Body of pancreas (tissue), 4 donors: ENCODE results near the gene SUN1.

ENCODE experiments used
- CTCF ChIP-seq, 7 experiments: fragments of 450-650 bp in 4 of 7; fragments of 200-600 bp in 3 of 7; sonication (generic) in 3 of 7; IDR thresholded peaks; one replicate each; pipeline ENCODE4 v1.5.1; 2016 to 2019; ENCODE audit warnings: antibody characterized with exemption in 7 of 7
- POLR2A ChIP-seq, 3 donors: fragments of 450-650 bp; IDR thresholded peaks; one replicate each; pipeline ENCODE4 v1.6.1; 2016; ENCODE audit warnings: antibody characterized with exemption in 3 of 3, mild to moderate bottlenecking in 2 of 3

DNA sequence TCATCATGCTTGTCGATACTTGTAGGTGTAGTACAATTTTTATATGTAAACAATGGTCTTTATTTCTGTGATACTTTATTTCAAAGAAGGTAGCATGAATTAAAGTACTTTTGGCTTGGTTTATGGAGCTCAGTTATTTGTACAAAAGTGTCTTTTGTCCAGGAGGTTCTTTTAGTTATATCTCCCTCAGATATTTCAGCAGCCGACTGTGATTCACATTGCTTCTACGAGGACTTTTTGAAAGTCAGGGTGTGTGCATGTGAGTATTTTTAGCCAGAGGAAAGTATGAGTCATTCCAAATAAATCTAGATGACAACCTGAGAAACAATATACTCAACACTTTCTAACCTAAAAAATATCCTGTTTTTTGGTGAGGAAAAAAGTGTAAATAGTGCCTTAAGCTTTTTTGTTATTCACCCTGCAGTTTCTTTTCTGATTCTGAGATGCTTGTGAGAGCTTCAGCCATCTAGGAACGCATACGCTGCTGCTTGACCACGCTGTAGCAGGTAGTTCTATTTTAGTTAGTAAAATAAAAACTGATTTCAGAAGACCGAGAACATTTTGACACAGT, 595 bp upstream of the SUN1 start:
- TF ChIP-seq CTCF (IDR thresholded peaks at IDR 0.05) (no peak), POLR2A (IDR thresholded peaks at IDR 0.05) (peak in 2 of 3 donors; percentile 35 to 55)
